Measurements from ENCODE around the gene MRPL39.

MRPL39 gene

GRCh38 chr21:25608044-25608737, 910 bp upstream of the MRPL39 start:
- DNase-seq, result peak; percentile 8

- no peak for DNase-seq
These were observed 17.4 kb downstream of the MRPL39 start for GRCh38 chr21:25589887-25590286.

GRCh38 chr21:25586791-25587190, 20.5 kb downstream of the MRPL39 start:
- no peak for DNase-seq

- DNase-seq, result no peak
These were observed 21.0 kb downstream of the MRPL39 start for GRCh38 chr21:25586326-25586725.

GRCh38 chr21:25584833-25585676, 22.2 kb downstream of the MRPL39 start:
- DNase-seq, result no peak

GRCh38 chr21:25583370-25584130, 23.7 kb downstream of the MRPL39 start:
- DNase-seq, result no peak

GRCh38 chr21:25582888-25583287, 24.4 kb downstream of the MRPL39 start:
- DNase-seq, result no peak

GRCh38 chr21:25582164-25582790, 25.0 kb downstream of the MRPL39 start:
- no peak for DNase-seq

- DNase-seq, result no peak
These were observed 25.7 kb downstream of the MRPL39 start for GRCh38 chr21:25581582-25581981.

GRCh38 chr21:25580912-25581260, 26.4 kb downstream of the MRPL39 start:
- no peak for DNase-seq

GRCh38 chr21:25579226-25580013, 27.9 kb downstream of the MRPL39 start:
- no peak for DNase-seq

GRCh38 chr21:25578056-25578961, 29.0 kb downstream of the MRPL39 start:
- DNase-seq, result no peak

- DNase-seq, result no peak
These were observed 29.7 kb downstream of the MRPL39 start for GRCh38 chr21:25577424-25578055.

GRCh38 chr21:25573409-25574206, 33.7 kb downstream of the MRPL39 start:
- no peak for DNase-seq

- DNase-seq, result no peak
These were observed 34.4 kb downstream of the MRPL39 start for GRCh38 chr21:25572861-25573310.

- DNase-seq, result no peak
These were observed 35.6 kb downstream of the MRPL39 start for GRCh38 chr21:25571726-25572121.

GRCh38 chr21:25569711-25570110, 37.6 kb downstream of the MRPL39 start:
- DNase-seq, result no peak

- no peak for DNase-seq
These were observed 38.2 kb downstream of the MRPL39 start for GRCh38 chr21:25569084-25569483.

- no peak for DNase-seq
These were observed 39.0 kb downstream of the MRPL39 start for GRCh38 chr21:25568246-25568645.

GRCh38 chr21:25567472-25567871, 39.8 kb downstream of the MRPL39 start:
- no peak for DNase-seq
